B cell (primary cell): ENCODE data around the gene AGAP1. TPM values are rescaled to one million over a fixed set of nuclear protein-coding genes. Genes with fewer than 3 reads are reported as not detected.

ENCODE experiments used
- ATAC-seq: fragments of 200-7000 bp; cut with Tn5 transposase; one replicate; pipeline ENCODE4 v1.10.0; 2021; ENCODE audit warnings: low read depth, mild to moderate bottlenecking, moderate number of reproducible peaks, moderate library complexity
- CTCF ChIA-PET: fragments of 350-600 bp; sonication (Branson Sonifier 250); formaldehyde crosslinking; loops from one replicate; lab custom pipeline; 2021; ENCODE audit warnings: antibody characterized with exemption, inconsistent platforms; lab: Charles Lee
- POLR2A ChIA-PET: fragments of 350-600 bp; sonication (Branson Sonifier 250); formaldehyde crosslinking; loops from one replicate; lab custom pipeline; 2021; ENCODE audit warnings: antibody characterized with exemption; lab: Charles Lee
- DNase-seq: peaks from one replicate; pipeline ENCODE4 v3.0.0; 2013
- H2AFZ ChIP-seq: 2 replicates; pipeline ENCODE4 v1.6.1; 2012; ENCODE audit warnings: mild to moderate bottlenecking, low read depth, low read length; ENCODE audit not compliant: insufficient read depth, poor library complexity, severe bottlenecking
- H3K27ac ChIP-seq, 2 donors: 1 replicate in 1 of 2; 2 replicates in 1 of 2; pipeline ENCODE4 v1.5.1; 2012 to 2013; ENCODE audit warnings: low read length in 2 of 2, mild to moderate bottlenecking in 2 of 2, moderate library complexity in 1 of 2
- H3K27me3 ChIP-seq, 4 experiments: fragments of 200-600 bp in 1 of 4; sonication (generic) in 1 of 4; replicated peaks in 1 of 4; 1 replicate in 2 of 4; 2 replicates in 2 of 4; pipeline versions ENCODE4 v1.6.1 to v1.7.0; 2013 to 2016; ENCODE audit warnings: low read length in 3 of 4, mild to moderate bottlenecking in 2 of 4, mixed read lengths in 1 of 4, moderate library complexity in 1 of 4; ENCODE audit not compliant: insufficient read depth in 4 of 4, control insufficient read depth in 3 of 4; ENCODE audit errors: control extremely low read depth in 1 of 4
- H3K36me3 ChIP-seq, 2 experiments: replicated peaks in 1 of 2; 1 replicate in 1 of 2; 2 replicates in 1 of 2; pipeline versions ENCODE4 v1.6.1 to v1.7.1; 2013; ENCODE audit warnings: low read length in 1 of 2; ENCODE audit not compliant: insufficient read depth in 2 of 2, control insufficient read depth in 1 of 2; ENCODE audit errors: control extremely low read depth in 1 of 2, extremely low read depth in 1 of 2
- H3K4me1 ChIP-seq, 2 donors: fragments of 200-600 bp in 1 of 2; sonication (generic) in 1 of 2; 1 replicate in 1 of 2; 2 replicates in 1 of 2; pipeline versions ENCODE4 v1.5.1 to v1.6.1; 2013 to 2017; ENCODE audit warnings: low read length in 2 of 2; ENCODE audit not compliant: control insufficient read depth in 2 of 2, insufficient read depth in 2 of 2
- H3K4me2 ChIP-seq: replicated peaks from 2 replicates; pipeline ENCODE3; 2012; ENCODE audit warnings: mild to moderate bottlenecking, low read depth, low read length; ENCODE audit not compliant: poor library complexity, severe bottlenecking
- H3K4me3 ChIP-seq, 5 experiments: fragments of 200-600 bp in 1 of 5; sonication (generic) in 1 of 5; 1 replicate in 3 of 5; 2 replicates in 2 of 5; pipeline versions ENCODE4 v1.5.1 to v1.7.0; 2011 to 2016; ENCODE audit warnings: low read length in 4 of 5, mild to moderate bottlenecking in 4 of 5, low read depth in 2 of 5, control low read depth in 1 of 5, moderate library complexity in 1 of 5; ENCODE audit not compliant: insufficient read depth in 1 of 5; ENCODE audit errors: control extremely low read depth in 1 of 5, extremely low read depth in 1 of 5
- H3K79me2 ChIP-seq: fragments of 200-600 bp; sonication (generic); one replicate; pipeline ENCODE4 v1.6.0; 2016; ENCODE audit warnings: low read length; ENCODE audit not compliant: control insufficient read depth, insufficient read depth
- H3K9ac ChIP-seq: fragments of 200-600 bp; sonication (generic); 2 replicates; pipeline ENCODE4 v1.6.1; 2017; ENCODE audit warnings: mild to moderate bottlenecking, low read length, moderate library complexity
- H3K9me3 ChIP-seq, 3 donors: one replicate each; pipeline versions ENCODE4 v1.6.1 to v1.7.1; 2013; ENCODE audit warnings: low read length in 2 of 3; ENCODE audit not compliant: control insufficient read depth in 2 of 3, insufficient read depth in 1 of 3; ENCODE audit errors: control extremely low read depth in 1 of 3
- H4K20me1 ChIP-seq: 2 replicates; pipeline ENCODE4 v1.6.0; 2012; ENCODE audit warnings: mild to moderate bottlenecking, low read length; ENCODE audit not compliant: insufficient read depth, control insufficient read depth, poor library complexity, severe bottlenecking
- H3K27ac Mint-ChIP-seq: one replicate; pipeline ENCODE4 v1.8.0; 2021; ENCODE audit warnings: mixed read lengths
- H3K27me3 Mint-ChIP-seq: one replicate; pipeline ENCODE4 v1.8.0; 2021; ENCODE audit warnings: mixed read lengths
- H3K4me1 Mint-ChIP-seq: one replicate; pipeline ENCODE4 v1.8.0; 2021; ENCODE audit warnings: mixed read lengths
- H3K4me3 Mint-ChIP-seq: one replicate; pipeline ENCODE4 v1.8.0; 2021; ENCODE audit warnings: mixed read lengths
- H3K9me3 Mint-ChIP-seq: one replicate; pipeline ENCODE4 v1.8.0; 2022; ENCODE audit warnings: mixed read lengths; ENCODE audit not compliant: insufficient read depth
- CTCF ChIP-seq: fragments of 200-600 bp; IDR thresholded peaks from one replicate; pipeline ENCODE4 v1.8.0; 2022; ENCODE audit warnings: antibody characterized with exemption, mild to moderate bottlenecking
- EZH2 ChIP-seq: IDR thresholded peaks from 2 replicates; pipeline ENCODE4 v1.6.1; 2012; ENCODE audit warnings: borderline replicate concordance, low read depth, mild to moderate bottlenecking, moderate library complexity, low read length; ENCODE audit not compliant: insufficient read depth, poor library complexity, severe bottlenecking
- WGBS: methylation state at CpG from one replicate; pipeline ENCODE4 v1.1.5; 2013; ENCODE audit warnings: missing lambda C conversion rate; ENCODE audit not compliant: insufficient coverage; 5-methylcytosine and 5-hydroxymethylcytosine counted together
- intact Hi-C: fragments of 100-400 bp; cut with micrococcal nuclease; formaldehyde crosslinking; loops from one replicate; pipeline ENCODE4 v1.10.0; 2022
- polyA plus RNA-seq: library from polyadenylated mRNA; depleted of rRNA; stranded (reverse); fragments of >200 nt; gene quantifications from 2 replicates; pipeline ENCODE4 v1.2.3, GENCODE V29; 2012
- total RNA-seq, 2 donors: library from RNA; stranded (reverse); fragments of 120-200 nt in 1 of 2; gene quantifications; 1 replicate in 1 of 2; 2 replicates in 1 of 2; pipeline versions ENCODE4 v1.2.3 to v1.2.4, GENCODE V29; 2013 to 2022

Gene AGAP1
- total and polyA plus RNA-seq, 2 donors (not counting 1 experiment from before 2014, with no cell fraction given), result 0.01 TPM; not detected in 1

GRCh38 chr2:235928751-235929370, 435.0 kb downstream of the AGAP1 start:
- WGBS, result 94% methylated on average over 16 of the region's 16 CpGs
- no peak for ATAC-seq
- H3K27ac Mint-ChIP-seq, result no peak overlapping the region

GRCh38 chr2:235930701-235931100, 436.9 kb downstream of the AGAP1 start:
- intact Hi-C loops, result no loop called here
- 91% methylated on average over 19 of the region's 19 CpGs for WGBS

More at GRCh38 chr2:235928751-235929370, 435.0 kb downstream of the AGAP1 start:
- DNase-seq, result no peak
- Histone ChIP-seq H2AFZ (no peak overlapping the region), H3K79me2 (no peaks in the 10 kb centered on the region), H3K9ac (no peak overlapping the region), H4K20me1 (no peaks in the 10 kb centered on the region), H3K27ac (no peak overlapping the region), H3K27me3 (no peaks in the 10 kb centered on the region), H3K4me2 (no peak overlapping the region), H3K36me3 (no peaks in the 10 kb centered on the region), H3K9me3 (peaks cover 0 to 10% (median 0%) of the 10 kb centered on the region in 3 donors), H3K4me1 (no peaks in the 10 kb centered on the region), H3K4me3 (no peak overlapping the region)
- POLR2A ChIA-PET, result no interaction called here
- no peaks in the 10 kb centered on the region for H3K4me1 Mint-ChIP-seq
- no peaks in the 10 kb centered on the region for H3K27me3 Mint-ChIP-seq
- TF ChIP-seq EZH2, result no peak
- TF ChIP-seq CTCF, result no peak
- CTCF ChIA-PET, result no interaction called here
- intact Hi-C loops, result no loop called here
- no peak overlapping the region for H3K4me3 Mint-ChIP-seq
- H3K9me3 Mint-ChIP-seq, result no peaks in the 10 kb centered on the region

More at GRCh38 chr2:235930701-235931100, 436.9 kb downstream of the AGAP1 start:
- H3K9me3 ChIP-seq, result peaks cover 0 to 11% (median 0%) of the 10 kb centered on the region in 3 donors
- no peak overlapping the region for H3K9ac ChIP-seq
- no peaks in the 10 kb centered on the region for H4K20me1 ChIP-seq
- no peak overlapping the region for H2AFZ ChIP-seq
- Mint-ChIP-seq H3K27ac (no peak overlapping the region), H3K4me3 (no peak overlapping the region), H3K27me3 (no peaks in the 10 kb centered on the region), H3K4me1 (no peaks in the 10 kb centered on the region), H3K9me3 (no peaks in the 10 kb centered on the region)
- ChIA-PET CTCF (no interaction called here), POLR2A (no interaction called here)
- H3K4me2 ChIP-seq, result no peak overlapping the region
- H3K36me3 ChIP-seq, result no peaks in the 10 kb centered on the region
- no peaks in the 10 kb centered on the region for H3K4me1 ChIP-seq
- no peak for TF ChIP-seq EZH2
- TF ChIP-seq CTCF, result no peak
- no peaks in the 10 kb centered on the region for H3K79me2 ChIP-seq
- no peak overlapping the region for H3K27ac ChIP-seq
- no peak for DNase-seq
- H3K27me3 ChIP-seq, result no peaks in the 10 kb centered on the region
- no peak overlapping the region for H3K4me3 ChIP-seq
- no peak for ATAC-seq
